ENCODE results near the gene SHROOM1.
"Not testable (repeated sequence)": the region's sequence is repeated elsewhere in the genome, so short reads cannot be mapped to it uniquely, and the experiment has no call there.

Gene SHROOM1

GRCh38 chr5:132824426-132824825, 6.0 kb downstream of the SHROOM1 start:
- DNase-seq, result no peak

DNA sequence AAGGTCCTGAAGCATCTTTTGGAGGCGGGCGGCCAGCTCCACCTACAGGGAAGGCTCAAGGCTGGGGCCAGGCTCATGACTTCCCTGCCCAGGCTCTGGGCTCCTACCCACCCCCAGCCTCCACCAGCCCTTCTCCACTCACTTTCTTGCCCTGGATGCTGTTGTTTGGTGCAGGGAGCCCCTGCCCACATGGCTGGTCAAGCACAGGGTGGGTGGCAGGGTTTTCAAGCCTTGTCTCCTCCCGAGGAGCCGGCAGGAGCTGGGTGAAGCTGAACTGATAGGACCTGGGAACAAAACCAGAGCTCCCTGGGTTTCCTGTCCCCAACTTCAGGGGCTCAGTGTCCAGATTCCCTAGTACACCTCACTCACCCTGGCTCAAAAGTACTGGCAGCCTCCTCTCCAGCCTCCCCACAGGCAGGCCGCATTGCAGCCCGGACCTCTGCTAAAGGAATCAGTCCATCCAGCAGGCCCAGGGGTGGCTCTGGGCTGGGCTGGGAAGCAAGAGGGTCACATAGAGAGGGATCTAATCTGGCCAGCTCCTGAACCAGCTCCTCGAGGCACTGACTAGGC, 6.9 kb downstream of the SHROOM1 start:
- no peak for DNase-seq

DNA sequence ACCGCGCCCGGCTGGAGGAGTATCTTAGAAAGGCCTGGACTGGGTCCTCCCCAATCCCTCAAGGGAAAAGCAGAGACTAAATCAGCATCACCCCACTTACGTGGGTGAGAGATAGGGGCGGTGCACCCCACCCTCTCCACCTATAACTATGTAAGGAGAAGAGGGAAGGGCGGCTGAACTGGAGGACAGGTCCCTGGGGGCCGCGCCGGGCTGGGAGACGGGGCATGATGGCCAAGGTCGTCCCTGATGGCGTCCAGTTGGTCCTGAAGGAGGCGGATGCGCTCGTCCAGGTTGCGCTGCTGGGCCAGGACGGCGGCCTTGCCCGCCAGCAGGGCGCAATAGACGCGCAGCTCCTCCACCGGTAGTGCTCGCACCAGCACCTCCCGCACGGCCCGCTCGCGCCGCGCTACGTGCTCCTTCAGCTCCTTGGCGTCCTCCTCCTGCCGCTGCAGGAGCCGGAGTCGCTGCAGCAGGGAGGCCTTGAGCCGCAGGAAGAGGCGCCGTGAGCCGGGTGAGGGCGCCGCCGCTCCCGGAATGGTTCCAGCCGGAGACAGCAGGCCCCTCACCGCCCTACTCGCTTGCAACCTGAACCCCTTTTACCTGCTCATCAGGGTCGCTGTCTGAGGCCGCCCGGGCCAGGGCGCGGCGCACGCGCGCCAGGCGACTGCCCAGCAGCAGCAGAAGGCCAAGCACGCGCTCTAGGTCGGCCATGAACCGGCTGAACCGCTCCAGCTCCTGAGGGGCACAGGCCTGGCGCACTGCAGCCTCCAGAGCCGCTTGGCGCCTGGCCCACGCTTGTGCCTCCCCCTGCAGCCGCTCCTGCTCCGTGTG, 7.6 kb downstream of the SHROOM1 start:
- DNase-seq, result no peak

- DNase-seq, result no peak
Measured at GRCh38 chr5:132821791-132822190, 8.7 kb downstream of the SHROOM1 start.

- DNase-seq, result no peak
Measured at GRCh38 chr5:132821350-132821749, 9.1 kb downstream of the SHROOM1 start.

DNA sequence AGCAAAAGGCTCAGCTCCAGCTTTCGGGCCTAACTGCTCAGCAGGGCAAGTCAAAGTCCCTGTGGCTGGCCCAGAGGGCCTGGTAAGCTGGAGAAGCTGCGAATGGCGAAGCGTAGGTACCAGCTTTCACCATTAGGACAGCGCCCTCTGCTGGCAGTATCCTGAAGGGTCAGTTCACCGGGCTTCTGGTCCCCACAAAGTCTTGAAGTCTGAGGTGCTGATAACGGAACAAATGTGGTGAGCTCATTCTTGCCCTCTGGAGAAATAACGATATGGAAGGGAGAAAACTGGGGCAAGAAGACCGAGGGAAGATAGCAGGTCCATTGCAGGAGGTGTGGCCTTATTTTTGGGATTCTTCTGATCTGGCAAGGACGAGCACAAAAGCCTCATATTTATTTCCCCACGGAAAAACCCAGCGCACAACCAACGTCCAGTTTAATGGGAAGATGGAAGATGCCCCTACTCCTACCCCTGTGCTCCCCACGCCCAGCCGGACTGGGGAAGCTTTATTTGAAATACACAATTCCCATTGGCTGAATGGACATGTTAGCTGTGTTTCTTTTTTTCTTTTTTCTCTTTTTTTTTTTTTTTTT, 10.2 kb downstream of the SHROOM1 start:
- peak; percentile 84 for DNase-seq

GRCh38 chr5:132819468-132819867, 11.0 kb downstream of the SHROOM1 start:
- no peak for DNase-seq

DNA sequence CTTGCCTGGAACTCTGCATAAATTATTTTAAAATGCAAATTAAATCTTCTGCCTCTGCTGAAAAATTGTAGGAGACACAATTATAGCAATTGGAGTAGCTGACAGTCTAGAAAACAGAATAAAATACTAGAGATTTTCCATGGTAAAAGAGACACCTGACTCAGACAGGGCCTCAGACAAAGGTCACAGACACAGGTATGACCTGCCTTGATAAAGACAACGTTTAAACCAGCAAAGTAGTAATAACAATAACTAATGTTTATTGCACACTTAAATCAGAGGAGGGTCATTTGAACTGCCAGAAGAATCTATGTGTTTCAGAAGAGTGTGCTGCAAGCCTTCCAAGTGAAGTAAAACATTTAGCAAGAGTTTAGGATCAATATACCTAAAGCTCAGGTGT, 13.4 kb downstream of the SHROOM1 start:
- DNase-seq, result no peak

- no peak for DNase-seq
Measured at GRCh38 chr5:132816554-132816953, 13.9 kb downstream of the SHROOM1 start.

GRCh38 chr5:132816083-132816482, 14.4 kb downstream of the SHROOM1 start:
- no peak for DNase-seq

DNA sequence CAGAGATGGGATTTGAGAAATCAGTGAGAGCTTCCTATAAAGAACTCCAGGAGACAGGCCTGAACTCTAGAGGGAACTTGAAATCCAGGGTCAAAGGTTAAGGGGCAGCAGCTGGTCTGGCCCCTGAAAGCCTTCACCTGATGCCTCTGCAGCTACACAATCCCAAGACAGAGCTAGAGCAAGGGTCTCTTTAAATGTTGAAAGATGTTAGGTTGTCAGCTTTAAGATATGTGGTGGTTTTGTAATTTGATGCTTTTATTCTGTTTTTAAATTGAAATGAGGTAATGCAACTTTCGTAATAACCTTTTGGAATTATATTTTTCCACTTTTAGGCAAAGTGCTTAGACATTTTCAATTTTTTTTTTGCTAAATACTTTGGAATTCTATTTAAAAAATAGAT, 15.0 kb downstream of the SHROOM1 start:
- no peak for DNase-seq

GRCh38 chr5:132814503-132815294, 15.7 kb downstream of the SHROOM1 start:
- DNase-seq, result no peak

DNA sequence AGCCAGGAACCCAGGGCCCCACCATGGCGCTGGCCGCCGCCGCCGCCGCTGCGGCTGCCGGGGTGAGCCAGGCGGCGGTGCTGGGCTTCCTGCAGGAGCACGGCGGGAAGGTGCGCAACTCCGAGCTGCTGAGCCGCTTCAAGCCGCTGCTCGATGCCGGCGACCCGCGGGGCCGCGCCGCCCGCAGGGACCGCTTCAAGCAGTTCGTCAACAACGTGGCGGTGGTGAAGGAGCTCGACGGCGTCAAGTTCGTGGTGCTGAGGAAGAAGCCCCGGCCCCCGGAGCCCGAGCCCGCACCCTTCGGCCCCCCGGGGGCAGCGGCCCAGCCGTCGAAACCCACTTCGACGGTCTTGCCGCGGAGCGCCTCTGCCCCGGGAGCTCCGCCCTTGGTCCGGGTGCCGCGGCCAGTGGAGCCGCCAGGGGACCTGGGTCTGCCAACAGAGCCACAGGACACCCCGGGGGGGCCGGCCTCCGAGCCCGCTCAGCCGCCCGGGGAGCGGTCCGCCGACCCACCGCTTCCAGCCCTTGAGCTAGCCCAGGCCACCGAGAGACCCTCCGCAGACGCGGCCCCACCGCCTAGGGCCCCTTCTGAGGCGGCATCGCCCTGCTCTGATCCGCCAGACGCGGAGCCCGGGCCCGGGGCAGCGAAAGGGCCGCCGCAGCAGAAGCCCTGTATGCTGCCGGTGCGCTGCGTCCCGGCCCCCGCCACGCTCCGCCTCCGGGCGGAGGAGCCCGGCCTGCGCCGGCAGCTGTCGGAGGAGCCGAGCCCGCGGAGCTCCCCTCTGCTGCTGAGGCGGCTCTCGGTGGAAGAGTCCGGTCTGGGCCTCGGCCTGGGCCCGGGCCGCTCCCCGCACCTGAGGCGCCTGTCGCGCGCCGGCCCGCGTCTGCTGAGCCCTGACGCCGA, 16.6 kb downstream of the SHROOM1 start:
- no peak for DNase-seq

GRCh38 chr5:132812781-132813598, 17.5 kb downstream of the SHROOM1 start, which contains the start of gene SOWAHA:
Gene SOWAHA, plus strand, starts transcription at chr5:132813302. Its CDS starts 320 bp downstream, at chr5:132813622.
- DNase-seq, result no peak

- DNase-seq, result no peak
Measured at GRCh38 chr5:132812123-132812765, 18.2 kb downstream of the SHROOM1 start.

DNA sequence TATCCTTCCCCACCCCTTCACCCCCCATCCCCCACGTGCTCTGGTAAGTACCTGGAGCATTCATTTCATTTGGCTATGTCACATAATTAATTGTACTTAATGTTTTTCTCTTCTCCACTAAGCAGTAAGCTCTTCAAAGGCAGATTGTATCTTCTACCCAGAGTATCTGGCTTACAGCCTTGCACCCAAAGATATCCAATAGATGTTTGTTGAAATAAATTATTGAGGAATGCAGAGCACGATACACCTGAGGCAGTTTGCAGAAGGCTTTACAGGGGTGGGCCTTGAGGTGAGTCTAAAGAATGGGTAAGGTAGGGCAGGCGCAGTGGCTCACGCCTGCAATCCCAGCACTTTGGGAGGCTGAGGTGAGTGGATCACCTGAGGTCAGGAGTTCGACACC, 19.8 kb downstream of the SHROOM1 start:
- DNase-seq, result no peak

GRCh38 chr5:132808866-132809265, 21.6 kb downstream of the SHROOM1 start:
- no peak for DNase-seq

- DNase-seq, result no peak
Measured at GRCh38 chr5:132808448-132808847, 22.0 kb downstream of the SHROOM1 start.

DNA sequence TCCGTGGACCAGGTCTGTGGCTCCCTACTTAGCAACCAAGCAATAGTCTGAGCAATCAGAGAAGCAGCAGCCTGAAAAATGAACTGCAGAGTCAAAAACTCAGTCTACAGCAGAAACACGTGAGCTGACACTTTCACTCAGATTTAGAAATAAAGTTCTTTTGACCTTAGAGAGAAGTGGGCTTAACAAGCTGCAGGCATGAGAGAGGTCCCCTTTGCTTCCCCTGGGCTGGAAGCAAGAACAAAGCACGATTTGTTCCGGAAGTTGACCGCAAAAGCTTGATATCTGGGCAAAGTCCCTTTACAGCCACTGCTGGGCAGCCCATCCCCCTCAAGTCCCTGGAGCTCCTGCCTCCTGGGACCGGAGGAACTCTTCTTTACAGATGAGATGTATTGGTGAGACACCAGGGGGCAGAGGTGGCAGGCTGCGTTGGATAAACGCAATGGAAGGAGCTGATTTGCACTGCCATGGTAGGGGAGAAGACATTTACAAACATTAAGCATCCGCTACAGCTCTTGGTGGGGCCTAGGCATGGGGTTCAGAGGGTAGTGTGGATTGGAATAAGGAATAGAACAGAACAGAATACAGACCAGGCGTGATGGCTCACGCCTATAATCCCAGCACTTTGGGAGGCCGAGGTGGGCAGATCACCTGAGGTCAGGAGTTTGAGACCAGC, 23.1 kb downstream of the SHROOM1 start:
- no peak for DNase-seq

GRCh38 chr5:132806804-132807162, 23.7 kb downstream of the SHROOM1 start:
- not testable (repeated sequence) for DNase-seq

All from CD4-positive, alpha-beta T cell treated with Interleukin-15 for 1 hour (primary cell).